T-helper 17 cell (primary cell): ENCODE data around the gene SLC37A2. TPM values are rescaled to one million over a fixed set of nuclear protein-coding genes. Genes with fewer than 3 reads are reported as not detected.

Source experiments
- ATAC-seq: fragments of 150-1000 bp; cut with Tn5 transposase; 2 replicates; pipeline ENCODE4 v1.10.0; 2021; ENCODE audit warnings: mild to moderate bottlenecking, moderate library complexity
- DNase-seq, 3 donors: peaks; one replicate each; pipeline versions ENCODE4 v3.0.0 to v3.0.0-alpha.2; 2020 to 2021
- H3K9me3 ChIP-seq: one replicate; pipeline ENCODE4 v1.7.0; 2013; ENCODE audit warnings: low read length, mild to moderate bottlenecking; ENCODE audit not compliant: control insufficient read depth, poor library complexity, severe bottlenecking
- H3K27ac Mint-ChIP-seq: one replicate; pipeline ENCODE4 v1.8.0; 2022; ENCODE audit warnings: mild to moderate bottlenecking, moderate library complexity, mixed read lengths
- H3K27me3 Mint-ChIP-seq: one replicate; pipeline ENCODE4 v1.8.0; 2022; ENCODE audit warnings: mixed read lengths
- H3K36me3 Mint-ChIP-seq: one replicate; pipeline ENCODE4 v1.8.0; 2022; ENCODE audit warnings: low read depth, mixed read lengths
- H3K4me1 Mint-ChIP-seq: one replicate; pipeline ENCODE4 v1.8.0; 2022; ENCODE audit warnings: mild to moderate bottlenecking, mixed read lengths
- H3K4me3 Mint-ChIP-seq: one replicate; pipeline ENCODE4 v1.8.0; 2022; ENCODE audit warnings: mild to moderate bottlenecking, moderate library complexity, mixed read lengths
- total RNA-seq, 4 donors: library from RNA in 2 of 4; stranded (reverse) in 2 of 4; gene quantifications; one replicate each; pipeline ENCODE4 v1.2.3 and lab custom pipeline; 2022 to 2026

Gene SLC37A2
- total RNA-seq, 2 donors from 2014 or later: 0.52 to 0.90 TPM

DNA sequence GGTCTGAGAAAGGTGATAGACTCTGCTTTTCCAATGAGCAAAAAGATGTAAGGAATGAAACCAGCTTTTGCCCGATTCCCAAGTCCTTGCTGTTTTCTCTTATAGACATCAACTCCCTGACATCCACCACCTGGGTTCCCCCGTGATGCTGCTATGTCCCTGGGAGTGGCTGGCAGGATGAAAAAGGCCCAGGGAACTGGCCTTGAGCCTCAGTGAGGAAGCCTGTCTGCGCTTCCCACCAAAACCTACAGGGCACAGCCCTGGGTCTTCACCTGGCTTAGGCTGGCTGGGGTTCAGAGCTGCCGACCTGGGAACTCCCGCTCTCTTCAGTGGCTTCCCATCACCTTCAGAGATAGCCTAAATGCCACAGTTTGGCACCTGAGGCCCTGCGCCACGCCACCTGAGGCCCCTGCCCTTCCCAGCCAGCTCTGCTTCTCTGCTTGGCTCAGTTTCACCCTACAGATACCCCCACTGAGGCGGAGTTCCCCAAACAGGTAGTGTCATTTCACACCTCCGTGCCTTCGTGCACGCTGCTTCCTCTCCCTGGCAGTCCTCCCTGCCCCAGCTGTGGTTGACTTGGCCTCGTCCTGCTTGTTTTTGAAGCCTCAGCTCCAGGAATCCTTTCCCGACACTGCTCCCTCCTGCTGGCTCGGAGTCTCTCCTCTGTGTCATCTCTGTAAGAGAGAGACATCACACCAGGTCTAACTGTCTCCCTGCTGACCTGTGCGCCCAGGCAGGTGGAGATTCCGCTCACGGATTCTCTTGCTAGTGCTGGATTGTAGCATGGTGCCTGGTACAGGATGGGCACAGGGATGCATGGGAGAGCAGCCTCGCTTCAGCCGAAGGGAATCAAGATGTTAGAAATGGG is 10.7 kb downstream of the SLC37A2 start:
- no peaks in the 10 kb centered on the region for H3K9me3 ChIP-seq
- H3K27ac Mint-ChIP-seq: no peak overlapping the region
- peaks cover 11% of the 10 kb centered on the region for H3K4me1 Mint-ChIP-seq
- H3K4me3 Mint-ChIP-seq: no peak overlapping the region
- DNase-seq (no peak), ATAC-seq (no peak)
- peaks cover 68% of the 10 kb centered on the region for H3K27me3 Mint-ChIP-seq
- H3K36me3 Mint-ChIP-seq: peaks cover 7% of the 10 kb centered on the region

DNA sequence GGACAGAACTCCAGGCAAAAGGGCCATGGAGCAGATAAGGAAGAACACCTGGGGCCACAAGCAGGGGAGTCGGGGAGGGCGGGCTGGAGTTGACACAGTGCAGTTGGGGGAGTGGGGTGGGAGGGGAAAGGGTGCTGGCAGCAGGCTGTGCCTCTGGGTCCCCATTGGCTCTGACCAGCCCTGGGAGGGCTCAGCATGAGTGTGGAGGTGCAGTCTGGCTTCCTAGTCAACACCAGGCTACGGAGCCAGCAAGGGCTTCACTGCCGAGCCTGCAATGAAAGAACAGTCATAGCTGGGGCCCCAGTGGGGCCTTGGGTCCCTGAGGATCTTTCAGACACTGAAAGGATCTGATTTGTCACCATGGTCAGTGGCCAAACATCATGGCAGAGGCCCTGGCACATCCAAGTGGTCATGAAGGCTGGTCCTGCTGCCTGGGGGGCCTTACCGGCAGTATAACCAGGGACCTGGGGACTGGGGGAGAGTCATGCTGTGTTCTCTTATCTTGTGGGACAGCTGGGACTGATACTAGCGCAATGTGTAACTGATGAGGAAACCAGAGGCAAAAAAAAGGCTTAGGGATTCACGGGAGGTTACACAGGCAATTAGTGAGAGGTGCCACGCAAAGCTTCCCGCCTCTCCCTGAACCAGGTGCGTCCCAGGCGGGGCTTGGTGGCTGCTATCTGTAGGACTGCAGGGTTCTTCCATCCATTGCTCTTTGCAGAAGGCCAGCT is 11.6 kb downstream of the SLC37A2 start:
- Mint-ChIP-seq H3K27ac (no peak overlapping the region), H3K4me3 (no peak overlapping the region), H3K36me3 (peaks cover 5% of the 10 kb centered on the region), H3K27me3 (peaks cover 66% of the 10 kb centered on the region), H3K4me1 (peaks cover 11% of the 10 kb centered on the region)
- no peaks in the 10 kb centered on the region for H3K9me3 ChIP-seq
- ATAC-seq (no peak), DNase-seq (no peak)

DNA sequence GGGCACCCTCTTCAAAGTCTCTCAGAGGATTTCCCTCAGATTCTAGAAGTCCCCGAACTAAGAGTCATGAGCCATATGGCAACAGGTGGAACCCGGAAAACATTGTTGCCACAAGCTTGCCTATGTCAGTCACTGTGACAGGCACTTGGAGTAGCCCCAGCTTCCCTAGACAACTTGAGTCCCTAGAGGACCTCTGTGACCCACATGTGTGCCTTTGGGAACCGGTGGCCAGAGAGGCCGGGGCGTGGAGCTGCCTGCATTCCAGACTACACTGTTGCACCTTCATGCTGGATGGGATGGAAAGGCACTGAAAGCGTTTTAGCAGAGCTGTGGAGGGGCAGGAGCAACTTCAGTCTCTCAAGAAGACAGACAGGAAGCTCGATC is 12.1 kb downstream of the SLC37A2 start:
- Mint-ChIP-seq H3K27ac (no peak overlapping the region), H3K4me1 (peaks cover 11% of the 10 kb centered on the region), H3K36me3 (peaks cover 5% of the 10 kb centered on the region), H3K27me3 (peaks cover 61% of the 10 kb centered on the region), H3K4me3 (no peak overlapping the region)
- no peak for DNase-seq
- no peak for ATAC-seq
- no peaks in the 10 kb centered on the region for H3K9me3 ChIP-seq

GRCh38 chr11:125075900-125076317 is 12.8 kb downstream of the SLC37A2 start:
- H3K27me3 Mint-ChIP-seq: peaks cover 57% of the 10 kb centered on the region
- H3K27ac Mint-ChIP-seq: no peak overlapping the region
- DNase-seq (no peak), ATAC-seq (no peak)
- H3K4me3 Mint-ChIP-seq: no peak overlapping the region
- H3K36me3 Mint-ChIP-seq: peaks cover 5% of the 10 kb centered on the region
- no peaks in the 10 kb centered on the region for H3K9me3 ChIP-seq
- peaks cover 8% of the 10 kb centered on the region for H3K4me1 Mint-ChIP-seq

GRCh38 chr11:125076378-125076945 is 13.4 kb downstream of the SLC37A2 start:
- peaks cover 53% of the 10 kb centered on the region for H3K27me3 Mint-ChIP-seq
- ATAC-seq: no peak
- H3K27ac Mint-ChIP-seq: no peak overlapping the region
- no peak for DNase-seq
- H3K4me3 Mint-ChIP-seq: no peak overlapping the region
- peaks cover 5% of the 10 kb centered on the region for H3K36me3 Mint-ChIP-seq
- H3K9me3 ChIP-seq: no peaks in the 10 kb centered on the region
- H3K4me1 Mint-ChIP-seq: peaks cover 5% of the 10 kb centered on the region

DNA sequence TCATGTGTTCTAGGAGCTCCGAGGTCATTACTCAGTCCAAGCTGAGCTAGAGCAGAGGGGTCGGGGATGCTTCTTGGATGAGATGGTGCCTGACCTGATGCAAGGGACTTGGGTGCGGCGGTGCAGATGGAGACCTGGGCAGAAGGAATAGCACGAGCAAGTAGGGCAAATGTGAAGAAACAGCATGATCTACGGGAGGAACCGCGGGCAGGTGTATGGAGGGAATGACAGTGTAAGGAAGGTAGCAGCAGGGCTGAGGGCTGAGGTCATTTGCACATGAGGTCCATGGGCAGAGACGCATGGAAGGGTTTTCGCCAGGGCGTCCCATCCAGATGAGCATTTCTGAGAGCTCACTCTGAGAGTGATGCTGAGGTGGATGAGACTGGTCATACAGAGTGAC is 14.9 kb downstream of the SLC37A2 start:
- H3K27me3 Mint-ChIP-seq: peaks cover 46% of the 10 kb centered on the region
- H3K9me3 ChIP-seq: no peaks in the 10 kb centered on the region
- ATAC-seq: no peak
- H3K36me3 Mint-ChIP-seq: peaks cover 5% of the 10 kb centered on the region
- H3K4me1 Mint-ChIP-seq: peaks cover 5% of the 10 kb centered on the region
- H3K4me3 Mint-ChIP-seq: no peak overlapping the region
- DNase-seq: no peak
- no peak overlapping the region for H3K27ac Mint-ChIP-seq

GRCh38 chr11:125078516-125079140 is 15.5 kb downstream of the SLC37A2 start:
- H3K9me3 ChIP-seq: no peaks in the 10 kb centered on the region
- peaks cover 49% of the 10 kb centered on the region for H3K27me3 Mint-ChIP-seq
- H3K4me1 Mint-ChIP-seq: peaks cover 5% of the 10 kb centered on the region
- H3K4me3 Mint-ChIP-seq: no peak overlapping the region
- no peak overlapping the region for H3K27ac Mint-ChIP-seq
- ATAC-seq (no peak), DNase-seq (no peak)
- H3K36me3 Mint-ChIP-seq: peaks cover 5% of the 10 kb centered on the region

GRCh38 chr11:125079151-125079877 is 16.2 kb downstream of the SLC37A2 start:
- Mint-ChIP-seq H3K27me3 (peaks cover 49% of the 10 kb centered on the region), H3K36me3 (peaks cover 5% of the 10 kb centered on the region), H3K4me3 (no peak overlapping the region), H3K4me1 (peaks cover under 1% of the 10 kb centered on the region), H3K27ac (no peak overlapping the region)
- H3K9me3 ChIP-seq: no peaks in the 10 kb centered on the region
- no peak for DNase-seq
- no peak for ATAC-seq

- no peak for DNase-seq
Measured at GRCh38 chr11:125079878-125080530, 16.9 kb downstream of the SLC37A2 start.

DNA sequence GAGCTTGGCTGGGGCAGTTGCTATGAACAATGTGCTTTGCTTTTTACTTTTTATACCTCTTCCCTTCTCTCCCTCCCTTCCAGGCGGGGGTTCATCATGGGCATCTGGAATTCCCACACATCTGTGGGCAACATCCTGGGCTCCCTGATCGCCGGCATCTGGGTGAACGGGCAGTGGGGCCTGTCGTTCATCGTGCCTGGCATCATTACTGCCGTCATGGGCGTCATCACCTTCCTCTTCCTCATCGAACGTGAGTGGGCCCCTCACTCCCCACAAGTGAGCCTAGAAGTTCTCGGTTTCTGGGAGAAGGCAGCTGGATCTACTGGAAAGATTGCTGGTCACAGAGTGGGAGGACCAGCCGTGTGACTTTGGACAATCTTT is 17.4 kb downstream of the SLC37A2 start:
- ATAC-seq (no peak), DNase-seq (no peak)
- H3K27ac Mint-ChIP-seq: no peak overlapping the region
- H3K36me3 Mint-ChIP-seq: peaks cover 5% of the 10 kb centered on the region
- H3K9me3 ChIP-seq: no peaks in the 10 kb centered on the region
- peak overlapping the region; percentile 49 for H3K4me3 Mint-ChIP-seq
- peaks cover 52% of the 10 kb centered on the region for H3K27me3 Mint-ChIP-seq
- no peaks in the 10 kb centered on the region for H3K4me1 Mint-ChIP-seq

More at GRCh38 chr11:125079878-125080530, 16.9 kb downstream of the SLC37A2 start:
- no peaks in the 10 kb centered on the region for H3K4me1 Mint-ChIP-seq
- no peaks in the 10 kb centered on the region for H3K9me3 ChIP-seq
- no peak for ATAC-seq
- H3K27me3 Mint-ChIP-seq: peaks cover 47% of the 10 kb centered on the region
- peaks cover 5% of the 10 kb centered on the region for H3K36me3 Mint-ChIP-seq
- no peak overlapping the region for H3K4me3 Mint-ChIP-seq
- no peak overlapping the region for H3K27ac Mint-ChIP-seq

DNA sequence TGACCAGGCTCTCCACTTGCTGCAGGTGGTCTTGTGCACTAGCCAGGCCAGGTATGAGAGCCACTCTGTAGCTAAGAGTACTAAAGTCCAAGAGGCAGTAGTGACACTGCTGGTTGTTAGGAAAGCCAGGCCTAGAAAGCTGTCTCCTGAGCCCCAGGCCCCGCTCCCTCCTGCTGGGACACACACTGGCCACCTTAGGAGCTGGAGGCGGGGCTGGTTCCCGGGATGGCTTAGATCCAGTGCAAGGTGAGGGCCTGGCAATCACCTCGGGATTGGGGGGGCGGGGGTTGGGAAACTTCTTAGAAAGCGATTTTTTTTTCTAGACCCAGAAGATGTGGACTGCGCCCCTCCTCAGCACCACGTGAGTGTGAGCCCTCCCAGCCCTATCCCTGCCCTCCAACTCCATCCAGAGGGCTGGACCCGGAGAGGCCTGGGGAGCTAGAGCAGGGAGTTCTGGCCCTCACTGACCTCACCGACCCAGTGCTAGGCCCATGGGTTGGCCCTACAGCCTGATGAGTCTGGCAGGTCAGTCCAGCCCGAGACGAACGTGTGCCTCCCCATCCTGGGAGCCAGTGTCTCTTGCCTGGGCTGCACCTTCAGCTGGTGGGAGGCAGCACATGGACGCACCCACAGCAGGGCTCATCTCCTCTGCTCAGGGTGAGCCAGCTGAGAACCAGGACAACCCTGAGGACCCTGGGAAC is 18.1 kb downstream of the SLC37A2 start:
- H3K27ac Mint-ChIP-seq: no peak overlapping the region
- DNase-seq (no peak), ATAC-seq (no peak)
- H3K9me3 ChIP-seq: no peaks in the 10 kb centered on the region
- peaks cover 5% of the 10 kb centered on the region for H3K36me3 Mint-ChIP-seq
- no peaks in the 10 kb centered on the region for H3K4me1 Mint-ChIP-seq
- no peak overlapping the region for H3K4me3 Mint-ChIP-seq
- H3K27me3 Mint-ChIP-seq: peaks cover 57% of the 10 kb centered on the region

GRCh38 chr11:125082040-125082439 is 18.9 kb downstream of the SLC37A2 start:
- Mint-ChIP-seq H3K36me3 (peaks cover 5% of the 10 kb centered on the region), H3K27ac (no peak overlapping the region), H3K4me1 (no peaks in the 10 kb centered on the region), H3K27me3 (peaks cover 53% of the 10 kb centered on the region), H3K4me3 (no peak overlapping the region)
- ATAC-seq (no peak), DNase-seq (no peak)
- H3K9me3 ChIP-seq: no peaks in the 10 kb centered on the region
